GM12878 (cell line): ENCODE results near the gene DEFB124.

Experiments used
- CBX5 ChIP-seq: sonication (generic); IDR thresholded peaks from 2 replicates; pipeline ENCODE4 v1.6.1; 2016; ENCODE audit warnings: low read depth, moderate library complexity, mild to moderate bottlenecking, inconsistent platforms
- CTCF ChIP-seq, 3 experiments: IDR thresholded peaks in 2 of 3; conservative IDR thresholded peaks in 1 of 3; 2 replicates each; pipeline ENCODE4 v1.5.1; 2011; ENCODE audit warnings: low read depth in 3 of 3, low read length in 3 of 3, mild to moderate bottlenecking in 3 of 3, control low read depth in 2 of 3, moderate library complexity in 2 of 3, inconsistent platforms in 1 of 3, mixed read lengths in 1 of 3; ENCODE audit not compliant: control insufficient read depth in 2 of 3, insufficient read depth in 1 of 3; ENCODE audit errors: extremely low read depth in 1 of 3
- EP300 ChIP-seq, 2 experiments: fragments of 150-350 bp in 1 of 2; IDR thresholded peaks; 2 replicates each; pipeline ENCODE4 v1.6.1; 2011 to 2012; ENCODE audit warnings: low read depth in 2 of 2, low read length in 2 of 2, borderline replicate concordance in 1 of 2, improper control_type of control experiment in 1 of 2, inconsistent platforms in 1 of 2; ENCODE audit not compliant: control insufficient read depth in 1 of 2
- EZH2 ChIP-seq: IDR thresholded peaks from 2 replicates; pipeline ENCODE4 v1.6.1; 2012; ENCODE audit warnings: low read depth, mild to moderate bottlenecking, control low read depth, inconsistent platforms, low read length, borderline replicate concordance; ENCODE audit not compliant: control insufficient read depth
- JUND ChIP-seq: IDR thresholded peaks from 2 replicates; pipeline ENCODE4 v1.6.1; 2012; ENCODE audit warnings: low read depth, mild to moderate bottlenecking, low read length, improper control_type of control experiment, moderate library complexity
- MEF2A ChIP-seq: IDR thresholded peaks from 2 replicates; pipeline ENCODE4 v1.6.1; 2011; ENCODE audit warnings: low read depth, mild to moderate bottlenecking, low read length, moderate library complexity; ENCODE audit not compliant: insufficient read depth
- MXI1 ChIP-seq: fragments of 150-350 bp; IDR thresholded peaks from 2 replicates; pipeline ENCODE4 v1.6.1; 2011; ENCODE audit warnings: low read depth, mild to moderate bottlenecking, inconsistent platforms, low read length, improper control_type of control experiment
- POLR2A ChIP-seq: IDR thresholded peaks from 2 replicates; pipeline ENCODE4 v1.6.1; 2011; ENCODE audit warnings: low read depth, mild to moderate bottlenecking, low read length
- POU2F2 ChIP-seq: IDR thresholded peaks from 3 replicates; pipeline ENCODE4 v1.6.1; 2011; ENCODE audit warnings: low read depth, mild to moderate bottlenecking, low read length, borderline replicate concordance
- SKIL ChIP-seq: fragments of 450-650 bp; IDR thresholded peaks from 2 replicates; pipeline ENCODE4 v1.6.1; 2017; ENCODE audit warnings: mild to moderate bottlenecking, low read depth, inconsistent platforms; ENCODE audit not compliant: poor library complexity, severe bottlenecking
- TBL1XR1 ChIP-seq: IDR thresholded peaks from 2 replicates; pipeline ENCODE4 v1.6.1; 2012; ENCODE audit warnings: low read depth, low read length, improper control_type of control experiment
- TCF7 ChIP-seq: IDR thresholded peaks from 2 replicates; pipeline ENCODE4 v1.6.1; 2014; ENCODE audit warnings: antibody characterized with exemption, borderline replicate concordance
- USF2 ChIP-seq: IDR thresholded peaks from 2 replicates; pipeline ENCODE4 v1.6.1; 2011; ENCODE audit warnings: low read depth, low read length, improper control_type of control experiment, borderline replicate concordance
- ZZZ3 ChIP-seq: IDR thresholded peaks from 2 replicates; pipeline ENCODE4 v1.6.1; 2011; ENCODE audit warnings: low read depth; ENCODE audit not compliant: control insufficient read depth, insufficient read length

GRCh38 chr20:31454361-31454760 lies 20.6 kb downstream of the DEFB124 start:
- TF ChIP-seq POLR2A (no peak), EZH2 (no peak), POU2F2 (no peak), CBX5 (no peak), SKIL (no peak), TCF7 (no peak), CTCF (IDR thresholded peaks at IDR 0.05 in 2 of 3, conservative IDR thresholded peaks at IDR 0.05 in 1 of 3; ENCODE audit: control insufficient read depth in 2 of 3, extremely low read depth in 1 of 3, insufficient read depth in 1 of 3, low read depth in 3 of 3, low read length in 3 of 3) (no peak), ZZZ3 (no peak), MXI1 (no peak), JUND (no peak), USF2 (no peak), MEF2A (no peak), EP300 (IDR thresholded peaks at IDR 0.05; ENCODE audit: borderline replicate concordance in 1 of 2, control insufficient read depth in 1 of 2, low read depth in 2 of 2, low read length in 2 of 2) (no peak), TBL1XR1 (no peak)
